Liver (tissue), 3 donors: ENCODE results near the gene TMEM266.

Source experiments
- ATF3 ChIP-seq: IDR thresholded peaks from 2 replicates; pipeline ENCODE4 v1.6.1; 2016; ENCODE audit warnings: antibody characterized with exemption
- EGR1 ChIP-seq, 2 donors: IDR thresholded peaks; 2 replicates each; pipeline ENCODE4 v1.6.1; 2016 to 2018; ENCODE audit warnings: antibody characterized with exemption in 2 of 2, low read depth in 2 of 2
- GABPA ChIP-seq, 2 donors: IDR thresholded peaks in 1 of 2; conservative IDR thresholded peaks in 1 of 2; 2 replicates each; pipeline ENCODE4 v1.6.1; 2016; ENCODE audit warnings: antibody characterized with exemption in 2 of 2, mild to moderate bottlenecking in 1 of 2, moderate library complexity in 1 of 2
- JUND ChIP-seq, 2 donors: IDR thresholded peaks; 2 replicates each; pipeline ENCODE4 v1.6.1; 2016; ENCODE audit warnings: antibody characterized with exemption in 2 of 2
- TF ChIP-seq, protein P1 (sequence below): fragments of 150-350 bp; IDR thresholded peaks from 2 replicates; pipeline ENCODE4 v1.5.1; 2017; ENCODE audit warnings: improper control_type of control experiment, low read depth, low read length; ENCODE audit not compliant: missing input control
- donor health status: healthy.
- donor health status: healthy.

DNA sequence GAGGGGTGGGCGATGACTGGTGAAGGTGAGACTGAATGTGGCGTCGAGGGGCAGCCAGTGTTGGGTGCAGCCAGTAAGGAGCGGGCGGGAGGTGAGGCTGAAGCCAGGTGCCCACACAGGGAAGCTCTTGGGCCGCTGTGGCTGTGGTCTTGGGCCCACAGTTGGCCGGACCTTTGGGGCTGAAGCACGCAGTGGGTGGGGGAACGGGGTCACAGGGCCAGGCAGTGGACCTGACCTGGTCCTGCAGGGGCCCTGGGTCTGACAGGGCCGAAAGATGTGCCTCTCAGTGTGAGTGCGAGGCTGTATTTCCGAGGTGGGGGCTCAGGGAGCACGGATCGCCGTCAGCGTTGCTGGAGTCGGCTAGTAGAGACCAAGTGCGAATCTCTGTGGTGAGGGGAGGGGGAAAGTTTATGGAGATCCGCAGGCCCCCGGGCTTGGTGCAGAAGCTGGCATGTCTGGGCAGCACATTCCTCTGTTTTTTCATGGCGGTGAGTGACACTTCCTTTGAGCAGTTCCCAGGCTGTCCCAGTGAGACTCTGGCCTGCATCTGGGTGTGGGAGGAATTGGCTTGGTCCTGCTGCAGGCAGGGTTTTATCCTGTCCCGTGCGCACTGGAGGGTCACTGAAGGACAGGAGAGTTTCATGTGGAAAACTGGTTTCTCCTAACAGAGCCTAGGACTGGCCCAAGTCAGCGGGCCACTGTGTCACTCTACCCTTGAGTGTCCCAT, 100.8 kb downstream of the TMEM266 start:
- TF ChIP-seq, protein P1, sequence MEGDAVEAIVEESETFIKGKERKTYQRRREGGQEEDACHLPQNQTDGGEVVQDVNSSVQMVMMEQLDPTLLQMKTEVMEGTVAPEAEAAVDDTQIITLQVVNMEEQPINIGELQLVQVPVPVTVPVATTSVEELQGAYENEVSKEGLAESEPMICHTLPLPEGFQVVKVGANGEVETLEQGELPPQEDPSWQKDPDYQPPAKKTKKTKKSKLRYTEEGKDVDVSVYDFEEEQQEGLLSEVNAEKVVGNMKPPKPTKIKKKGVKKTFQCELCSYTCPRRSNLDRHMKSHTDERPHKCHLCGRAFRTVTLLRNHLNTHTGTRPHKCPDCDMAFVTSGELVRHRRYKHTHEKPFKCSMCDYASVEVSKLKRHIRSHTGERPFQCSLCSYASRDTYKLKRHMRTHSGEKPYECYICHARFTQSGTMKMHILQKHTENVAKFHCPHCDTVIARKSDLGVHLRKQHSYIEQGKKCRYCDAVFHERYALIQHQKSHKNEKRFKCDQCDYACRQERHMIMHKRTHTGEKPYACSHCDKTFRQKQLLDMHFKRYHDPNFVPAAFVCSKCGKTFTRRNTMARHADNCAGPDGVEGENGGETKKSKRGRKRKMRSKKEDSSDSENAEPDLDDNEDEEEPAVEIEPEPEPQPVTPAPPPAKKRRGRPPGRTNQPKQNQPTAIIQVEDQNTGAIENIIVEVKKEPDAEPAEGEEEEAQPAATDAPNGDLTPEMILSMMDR = no peak
- TF ChIP-seq ATF3 (no peak), EGR1 (IDR thresholded peaks at IDR 0.05; ENCODE audit: low read depth in 2 of 2) (no peak), GABPA (IDR thresholded peaks at IDR 0.05 in 1 of 2, conservative IDR thresholded peaks at IDR 0.05 in 1 of 2) (no peak), JUND (IDR thresholded peaks at IDR 0.05) (no peak)
